SHP77 (cell line): ENCODE data around the gene MCF2L.
"Not testable (repeated sequence)": the region's sequence is repeated elsewhere in the genome, so short reads cannot be mapped to it uniquely, and the experiment has no call there.

ENCODE experiments used
- DNase-seq, 2 experiments: peaks; one replicate each; lab custom pipeline; 2025; lab: John Stamatoyannopoulos, UW

MCF2L gene

GRCh38 chr13:113094410-113094800, 125.4 kb downstream of the MCF2L start:
- no peak for DNase-seq

- DNase-seq, result no peak
Observed at GRCh38 chr13:113095146-113096051, 126.4 kb downstream of the MCF2L start.

- no peak for DNase-seq
Observed at GRCh38 chr13:113096052-113096744, 127.2 kb downstream of the MCF2L start.

GRCh38 chr13:113096745-113097305, 127.8 kb downstream of the MCF2L start:
- no peak for DNase-seq

- DNase-seq, result no peak
Observed at GRCh38 chr13:113097651-113098050, 128.6 kb downstream of the MCF2L start.

GRCh38 chr13:113098162-113098732, 129.2 kb downstream of the MCF2L start:
- no peak for DNase-seq

GRCh38 chr13:113099142-113099541, 130.1 kb downstream of the MCF2L start:
- no peak for DNase-seq

GRCh38 chr13:113102302-113102701, 133.3 kb downstream of the MCF2L start:
- not testable (repeated sequence) for DNase-seq

- DNase-seq, result no peak
Observed at GRCh38 chr13:113102727-113103126, 133.7 kb downstream of the MCF2L start.

GRCh38 chr13:113103646-113104045, 134.6 kb downstream of the MCF2L start:
- DNase-seq, result no peak

- DNase-seq, result peak; percentile 55 to 62
Observed at GRCh38 chr13:113105032-113105920, 136.3 kb downstream of the MCF2L start, which contains the start of gene F7. Gene F7, plus strand, starts transcription at chr13:113105791. Its CDS starts 51 bp downstream, at chr13:113105842.

GRCh38 chr13:113105921-113106452, 137.0 kb downstream of the MCF2L start:
- DNase-seq, result no peak

- DNase-seq, result no peak
Observed at GRCh38 chr13:113106711-113107351, 137.8 kb downstream of the MCF2L start.

- not testable (repeated sequence) for DNase-seq
Observed at GRCh38 chr13:113108521-113108920, 139.5 kb downstream of the MCF2L start.

GRCh38 chr13:113109151-113110047, 140.4 kb downstream of the MCF2L start:
- no peak for DNase-seq

GRCh38 chr13:113110048-113110851, 141.2 kb downstream of the MCF2L start:
- DNase-seq, result no peak

GRCh38 chr13:113110852-113111315, 141.9 kb downstream of the MCF2L start:
- no peak for DNase-seq

GRCh38 chr13:113111821-113112220, 142.8 kb downstream of the MCF2L start:
- DNase-seq, result not testable (repeated sequence)
